ENCODE measurements around the gene TTC7B. TPM values are rescaled to one million over a fixed set of nuclear protein-coding genes. Genes with fewer than 3 reads are reported as not detected.

TTC7B gene
- total and polyA plus RNA-seq, 2 of the 8 experiments (the other 6 are each of a cell fraction or from before 2014, with no cell fraction given), result 23.7 to 34.0 TPM

- H3K4me2 ChIP-seq (ENCODE audit: insufficient read depth in 1 of 2, low read depth in 2 of 2, low read length in 2 of 2), result no peak overlapping the region
- ChIA-PET CTCF (ENCODE audit: partially characterized antibody) (interaction anchor here (0.8 to 4.1 kb wide), 8 partner anchors 9 to 230 kb away, joined by 3 to 23 read pairs (median 5); no protein-coding TSS in a partner anchor), POLR2A (ENCODE audit: partially characterized antibody) (no interaction called here)
- H3K79me2 ChIP-seq (ENCODE audit: control insufficient read depth in 1 of 2, insufficient read depth in 2 of 2, low read length in 2 of 2), result no peaks in the 10 kb centered on the region
- H3K23ac ChIP-seq (ENCODE audit: insufficient read length), result no peak overlapping the region
- 0 out of 2 replicates have a peak overlapping the region, but pooled peaks have one; percentile 72 for H2BK15ac ChIP-seq (ENCODE audit: low read length)
- H2AK5ac ChIP-seq (ENCODE audit: low read depth, low read length), result no peak overlapping the region
- H3K9me3 ChIP-seq (ENCODE audit: insufficient read depth in 2 of 2, low read depth in 1 of 2, low read length in 1 of 2), result no peaks in the 10 kb centered on the region
- WGBS, 2 experiments (ENCODE audit: extremely low coverage in 1 of 2, insufficient coverage in 1 of 2, insufficient read length in 1 of 2, insufficient replicate concordance in 2 of 2, low coverage in 1 of 2, low lambda C conversion rate in 2 of 2, missing lambda C conversion rate in 1 of 2), result 88% methylated on average over 5 of the region's 5 CpGs; no CpG with 5 or more reads in 1 of the 2 experiments
- no peak overlapping the region for H3K18ac ChIP-seq (ENCODE audit: extremely low read depth, low read length)
- H2BK120ac ChIP-seq (replicated peaks; ENCODE audit: low read depth, low read length), result no peak overlapping the region
- H4K91ac ChIP-seq (replicated peaks; ENCODE audit: insufficient read length, low read length), result no peak overlapping the region
- H3K56ac ChIP-seq (replicated peaks; ENCODE audit: insufficient read length, low read depth, low read length), result no peak overlapping the region
- no peak overlapping the region for H3K27ac ChIP-seq (ENCODE audit: low read depth, low read length)
- no peak overlapping the region for H2BK5ac ChIP-seq (ENCODE audit: low read depth, low read length)
- H3K27me3 ChIP-seq (replicated peaks in 1 of 4; ENCODE audit: control insufficient read depth in 3 of 4, extremely low read depth in 1 of 4, insufficient read depth in 3 of 4, low read length in 3 of 4), result no peaks in the 10 kb centered on the region
- no peaks in the 10 kb centered on the region for H3K23me2 ChIP-seq (ENCODE audit: low read depth, low read length)
- H4K20me1 ChIP-seq (replicated peaks in 1 of 2; ENCODE audit: control insufficient read depth in 1 of 2, insufficient read depth in 2 of 2, low read length in 2 of 2), result no peaks in the 10 kb centered on the region
- H2AFZ ChIP-seq (ENCODE audit: low read length), result no peak overlapping the region
- DNase-seq (ENCODE audit: low read depth in 1 of 2, low spot score in 2 of 2) (no peak), FAIRE-seq (no peak)
- H3K9ac ChIP-seq (replicated peaks in 1 of 4; ENCODE audit: extremely low read depth in 1 of 4, low read depth in 3 of 4, low read length in 3 of 4), result no peak overlapping the region
- no peak overlapping the region for H4K5ac ChIP-seq (ENCODE audit: insufficient read length, low read depth, low read length)
- peaks cover 0 to 9% (median 6%) of the 10 kb centered on the region in 4 experiments; a peak in 6 of 7 replicates for H3K4me1 ChIP-seq (replicated peaks in 1 of 4; ENCODE audit: control insufficient read depth in 3 of 4, insufficient read depth in 4 of 4, low read length in 3 of 4)
- H3K14ac ChIP-seq (ENCODE audit: insufficient read length), result no peak overlapping the region
- no peak overlapping the region for H2BK12ac ChIP-seq (ENCODE audit: low read depth, low read length)
- no peak overlapping the region; the same call in 1 of the 2 replicates for H4K8ac ChIP-seq (ENCODE audit: extremely low read depth, insufficient read depth, low read length)
- H3K4me3 ChIP-seq (ENCODE audit: extremely low read depth in 1 of 4, insufficient read depth in 2 of 4, low read depth in 3 of 4, low read length in 4 of 4), result no peak overlapping the region
- peak overlapping the region; percentile 57 for H3K4ac ChIP-seq (replicated peaks; ENCODE audit: insufficient read length, low read depth, low read length)
- no peak overlapping the region for H2BK20ac ChIP-seq (ENCODE audit: low read length)
- no peaks in the 10 kb centered on the region; the same call in 1 of the 2 replicates for H3K79me1 ChIP-seq (ENCODE audit: low read depth, low read length)
- H3K36me3 ChIP-seq (ENCODE audit: control insufficient read depth in 2 of 4, insufficient read depth in 4 of 4, low read length in 3 of 4), result no peaks in the 10 kb centered on the region
- no peak for TF ChIP-seq KDM4A (IDR thresholded peaks at IDR 0.05; ENCODE audit: low read depth, low read length, severe bottlenecking)
Observed at GRCh38 chr14:90520326-90520725, 295.9 kb downstream of the TTC7B start.
